Hepatic stellate cell (primary cell): ENCODE measurements around the gene P2RX7.
"Not testable (repeated sequence)": the region's sequence is repeated elsewhere in the genome, so short reads cannot be mapped to it uniquely, and the experiment has no call there.

Experiments used
- DNase-seq: peaks from one replicate; pipeline ENCODE4 v3.0.0; 2011; ENCODE audit warnings: low spot score

P2RX7 gene

GRCh38 chr12:121135320-121135719 is 2.6 kb downstream of the P2RX7 start:
- DNase-seq, result no peak

DNA sequence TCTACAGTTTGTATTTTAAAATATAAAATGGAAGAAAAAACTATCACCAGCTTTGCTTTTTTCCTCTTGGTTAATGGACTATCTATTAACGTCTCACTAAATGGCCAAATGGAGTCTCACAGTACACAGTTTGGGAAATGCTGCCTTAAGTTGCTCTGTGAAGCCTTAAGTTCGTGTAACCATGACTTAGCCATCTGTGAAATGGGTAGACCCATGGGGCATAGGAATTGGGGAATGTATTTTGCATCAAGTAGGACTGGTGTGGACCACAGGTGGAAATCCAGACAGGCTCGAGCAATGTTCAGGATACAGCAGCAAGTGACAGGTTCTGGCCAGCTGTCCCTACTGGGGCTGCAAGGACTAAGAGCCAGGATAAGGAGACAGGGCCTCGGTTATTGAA is 4.8 kb downstream of the P2RX7 start:
- DNase-seq, result no peak

DNA sequence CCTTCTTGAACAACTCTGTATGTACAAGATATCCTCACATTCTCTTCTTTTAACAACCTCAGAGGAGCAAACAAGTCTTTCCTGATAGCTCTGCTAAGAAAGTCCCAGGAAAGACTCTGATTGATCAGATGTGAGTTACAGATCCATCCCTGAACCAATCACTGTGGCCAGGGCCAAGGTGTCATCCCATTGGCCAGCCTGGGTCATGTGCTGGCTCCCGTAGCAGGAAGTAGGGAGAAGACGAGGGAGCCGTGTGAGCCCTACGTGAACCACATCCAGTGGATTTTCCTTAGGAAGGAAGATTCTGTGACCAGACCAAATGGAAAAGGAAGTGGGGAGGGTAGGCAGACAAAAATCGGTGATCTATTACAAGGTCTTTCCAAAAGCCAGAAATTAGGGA is 5.6 kb downstream of the P2RX7 start:
- no peak for DNase-seq

GRCh38 chr12:121139286-121139685 is 6.6 kb downstream of the P2RX7 start:
- DNase-seq, result no peak

DNA sequence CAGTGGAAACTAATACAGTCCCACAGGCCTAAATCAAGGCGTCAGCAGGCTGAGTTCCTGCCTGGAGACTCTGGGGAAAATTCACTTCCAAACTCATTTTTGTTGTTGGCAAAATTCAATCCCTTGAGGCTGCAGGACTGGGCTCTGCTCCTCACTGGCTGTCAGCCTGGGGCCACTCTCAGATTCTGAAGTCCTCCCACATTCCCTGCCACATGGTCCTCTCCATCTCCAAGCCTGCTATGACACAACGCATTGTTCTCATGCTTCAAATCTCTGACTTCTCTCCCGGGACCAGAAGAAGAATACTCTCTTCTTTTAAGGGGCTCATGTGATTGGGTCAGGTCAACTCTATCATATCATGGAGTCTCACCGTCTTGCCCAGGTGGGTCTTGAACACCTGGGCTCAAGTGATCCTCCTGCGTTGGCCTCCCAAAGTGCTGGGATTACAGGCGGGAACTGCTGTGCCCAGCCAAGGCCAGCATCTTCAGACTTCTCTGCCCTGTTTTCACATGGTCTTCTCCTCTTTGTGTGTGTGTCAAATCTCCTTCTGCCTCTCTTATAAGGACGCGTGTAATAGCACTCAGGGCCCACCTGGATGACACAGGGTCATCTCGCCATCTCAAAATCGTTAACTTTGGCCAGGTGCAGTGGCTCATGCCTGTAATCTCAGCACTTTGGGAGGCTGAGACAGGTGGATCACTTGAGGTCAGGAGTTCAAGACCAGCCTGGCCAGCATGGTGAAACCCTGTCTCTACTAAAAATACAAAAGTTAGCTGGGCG is 9.7 kb downstream of the P2RX7 start:
- DNase-seq, result no peak

DNA sequence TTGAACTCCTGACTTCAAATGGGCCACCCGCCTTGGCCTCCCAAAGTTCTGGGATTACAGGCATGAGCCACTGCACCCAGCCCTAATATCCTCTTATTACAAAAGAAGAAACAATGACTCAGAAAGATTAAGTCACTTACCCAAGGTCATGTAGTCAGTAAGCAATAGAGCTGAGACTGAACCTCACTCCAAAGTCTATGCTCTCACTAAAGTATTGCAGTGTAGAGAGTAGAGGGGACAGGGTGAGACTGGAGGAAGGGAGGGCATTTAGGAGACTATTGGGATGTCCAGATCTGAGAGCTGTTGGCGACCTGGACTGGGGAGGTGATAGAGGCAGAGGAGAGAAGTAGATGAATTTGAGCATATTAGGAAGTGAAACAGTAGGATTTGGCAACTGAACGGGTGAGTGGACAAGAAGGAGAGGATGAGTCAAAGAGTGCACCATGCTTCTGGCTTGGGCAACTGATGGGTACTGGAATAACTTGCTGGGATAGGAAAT is 11.8 kb downstream of the P2RX7 start:
- no peak for DNase-seq

- DNase-seq, result no peak
Measured at GRCh38 chr12:121145221-121145620, 12.5 kb downstream of the P2RX7 start.

DNA sequence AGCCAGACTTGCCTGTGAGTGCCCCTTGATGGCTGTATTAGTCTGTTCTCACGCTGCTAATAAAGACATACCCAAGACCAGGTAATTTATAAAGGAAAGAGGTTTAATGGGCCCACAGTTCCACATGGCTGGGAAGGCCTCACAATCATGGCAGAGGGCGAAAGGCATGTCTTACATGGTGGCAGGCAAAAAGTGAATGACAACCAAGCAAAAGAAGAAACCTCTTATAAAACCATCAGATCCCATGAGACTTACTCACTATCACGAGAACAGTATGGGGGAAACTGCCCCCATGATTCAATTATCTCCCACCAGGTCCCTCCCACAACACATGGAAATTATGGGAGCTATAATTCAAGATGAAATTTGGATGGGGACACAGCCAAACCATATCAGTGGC is 16.6 kb downstream of the P2RX7 start:
- DNase-seq, result not testable (repeated sequence)

DNA sequence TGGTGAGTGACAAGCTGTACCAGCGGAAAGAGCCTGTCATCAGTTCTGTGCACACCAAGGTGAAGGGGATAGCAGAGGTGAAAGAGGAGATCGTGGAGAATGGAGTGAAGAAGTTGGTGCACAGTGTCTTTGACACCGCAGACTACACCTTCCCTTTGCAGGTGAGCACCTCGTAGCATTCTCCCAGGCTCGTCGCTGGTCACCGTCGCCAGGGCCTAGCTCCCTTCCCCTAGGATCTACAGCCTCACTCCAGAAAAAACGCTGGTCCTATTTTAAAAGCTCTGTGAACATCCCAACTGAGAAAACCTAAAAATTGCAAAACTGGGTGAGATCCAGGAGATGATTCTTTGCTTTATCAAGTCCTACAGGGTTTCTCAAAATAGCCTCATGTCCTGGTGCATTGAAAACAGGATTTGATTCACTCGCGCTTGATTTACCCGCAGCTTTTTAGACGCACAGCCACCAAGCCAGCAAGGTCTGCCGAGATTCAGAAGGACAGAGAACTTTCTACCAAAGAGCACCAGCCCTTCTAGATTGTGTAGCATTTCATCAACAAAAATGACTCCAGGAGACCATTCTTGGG is 22.2 kb downstream of the P2RX7 start:
- no peak for DNase-seq

DNA sequence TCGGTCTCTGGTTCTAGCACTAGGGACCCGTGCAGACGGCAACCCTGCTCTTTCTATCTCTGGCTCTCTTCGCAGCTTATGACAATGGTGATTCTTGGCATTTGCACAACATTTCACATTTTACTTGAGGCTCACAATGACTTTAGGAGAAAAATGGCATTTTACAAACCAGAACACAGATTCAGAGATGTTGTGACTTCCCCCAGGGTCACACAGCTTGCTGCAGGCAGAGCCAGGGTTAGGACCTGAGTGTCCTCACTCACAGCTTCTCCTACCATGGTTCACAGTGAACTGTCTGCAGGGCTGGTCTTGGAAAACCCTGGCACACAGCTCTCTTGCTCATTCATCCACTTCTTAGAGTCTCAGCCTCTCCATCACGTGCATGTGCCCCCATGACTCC is 23.7 kb downstream of the P2RX7 start:
- no peak for DNase-seq

- no peak for DNase-seq
Measured at GRCh38 chr12:121158085-121158484, 25.4 kb downstream of the P2RX7 start.

GRCh38 chr12:121158728-121159351 is 26.2 kb downstream of the P2RX7 start:
- not testable (repeated sequence) for DNase-seq

- no peak for DNase-seq
Measured at GRCh38 chr12:121159467-121160307, 27.0 kb downstream of the P2RX7 start.

- no peak for DNase-seq
Measured at GRCh38 chr12:121162384-121162783, 29.7 kb downstream of the P2RX7 start.

DNA sequence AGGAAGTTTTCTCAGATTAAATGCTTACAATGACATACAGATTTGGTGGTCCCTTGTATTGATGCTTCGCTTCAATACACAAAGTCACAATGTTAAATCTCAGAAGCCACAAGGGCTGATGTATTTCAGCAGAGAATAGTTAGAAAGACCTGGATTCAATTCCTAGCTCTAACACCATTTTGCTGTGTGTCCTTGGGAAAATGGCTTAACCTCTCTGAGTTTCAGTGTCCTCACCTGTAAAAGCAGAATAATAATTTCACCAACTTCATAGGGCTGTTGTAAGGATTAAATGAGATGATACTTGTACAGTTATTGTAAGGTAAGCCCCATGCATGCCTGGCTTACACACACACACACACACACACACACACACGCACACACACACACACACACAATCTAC is 30.3 kb downstream of the P2RX7 start:
- no peak for DNase-seq

- not testable (repeated sequence) for DNase-seq
Measured at GRCh38 chr12:121164839-121165238, 32.2 kb downstream of the P2RX7 start.

DNA sequence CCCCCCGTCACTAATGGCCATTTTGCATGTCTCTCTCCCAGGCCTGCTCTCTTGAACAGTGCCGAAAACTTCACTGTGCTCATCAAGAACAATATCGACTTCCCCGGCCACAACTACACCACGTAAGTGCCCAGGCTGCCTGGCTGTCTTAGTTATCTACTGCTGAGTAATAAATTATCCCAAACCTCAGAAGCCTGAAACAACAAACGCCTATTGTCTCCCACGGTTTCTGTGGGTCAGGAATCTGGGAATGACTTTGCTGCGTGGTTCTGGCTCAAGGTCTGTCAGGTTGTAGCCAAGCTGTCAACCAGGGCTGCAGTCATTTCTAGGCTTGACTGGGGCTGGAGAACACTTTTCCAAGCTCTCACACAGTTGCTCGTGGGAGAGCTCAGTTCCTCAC is 32.6 kb downstream of the P2RX7 start:
- no peak for DNase-seq

DNA sequence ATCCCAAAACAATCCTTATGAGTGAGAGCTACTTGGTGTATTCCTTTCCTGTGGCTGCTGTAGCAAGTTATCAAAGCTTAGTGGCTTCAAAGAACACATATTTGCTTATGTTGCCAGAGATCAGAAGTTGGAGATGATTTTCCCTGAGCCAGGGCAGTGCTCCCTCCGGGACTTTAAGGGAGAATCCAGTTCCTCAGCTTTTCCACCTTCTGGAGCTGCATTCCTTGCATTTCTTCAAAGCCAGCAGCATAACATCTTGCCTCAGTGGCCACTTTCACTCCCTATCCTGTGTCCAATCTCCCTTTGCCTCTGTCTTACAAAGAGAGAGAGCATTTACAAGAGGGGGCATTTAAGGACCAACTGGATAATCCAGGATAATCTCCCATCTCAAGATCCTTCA is 33.7 kb downstream of the P2RX7 start:
- no peak for DNase-seq

GRCh38 chr12:121167232-121167820 is 34.6 kb downstream of the P2RX7 start:
- DNase-seq, result no peak

GRCh38 chr12:121167951-121168350 is 35.3 kb downstream of the P2RX7 start:
- DNase-seq, result no peak

DNA sequence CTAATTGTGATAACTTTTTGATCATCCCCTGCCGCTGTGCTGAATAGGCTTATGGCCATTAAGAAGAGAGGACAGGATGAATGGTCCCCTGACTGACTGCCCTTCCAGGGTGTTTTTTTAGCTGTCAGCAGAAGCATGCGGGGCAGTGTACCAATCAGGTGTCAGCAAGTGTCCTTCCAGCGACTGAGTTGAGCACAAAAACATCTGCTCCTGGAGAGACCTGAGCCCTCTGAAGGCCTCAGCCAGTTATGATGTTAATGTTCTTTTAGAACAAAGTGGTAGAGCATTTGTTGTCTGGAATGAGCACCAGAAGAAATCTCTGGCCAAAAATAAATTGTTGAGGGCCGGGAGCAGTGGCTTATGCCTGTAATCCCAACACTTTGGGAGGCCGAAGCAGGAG is 37.5 kb downstream of the P2RX7 start:
- DNase-seq, result no peak
